Activated naive CD8-positive, alpha-beta T cell treated with anti-CD3 and anti-CD28 coated beads, Interleukin-2, amount 50 U/mL, for 24 hours (primary cell): ENCODE results near the gene KLHDC2.
A peak's percentile ranks its signal among the peaks of the same experiment; 100 is the strongest.
"Not testable (repeated sequence)": the region's sequence is repeated elsewhere in the genome, so short reads cannot be mapped to it uniquely, and the experiment has no call there.

ENCODE experiments used
- ATAC-seq: fragments of 150-1000 bp; cut with Tn5 transposase; one replicate; pipeline ENCODE4 v1.10.0; 2021
- DNase-seq: peaks from one replicate; pipeline ENCODE4 v3.0.0; 2021
- H3K27ac Mint-ChIP-seq: one replicate; pipeline ENCODE4 v1.8.0; 2021; ENCODE audit warnings: mild to moderate bottlenecking, mixed read lengths
- H3K27me3 Mint-ChIP-seq: one replicate; pipeline ENCODE4 v1.8.0; 2021; ENCODE audit warnings: mixed read lengths
- H3K36me3 Mint-ChIP-seq: one replicate; pipeline ENCODE4 v1.8.0; 2021; ENCODE audit warnings: low read depth, mixed read lengths
- H3K4me1 Mint-ChIP-seq: one replicate; pipeline ENCODE4 v1.8.0; 2021; ENCODE audit warnings: mixed read lengths
- H3K4me3 Mint-ChIP-seq: one replicate; pipeline ENCODE4 v1.8.0; 2021; ENCODE audit warnings: mild to moderate bottlenecking, moderate library complexity, mixed read lengths
- H3K9me3 Mint-ChIP-seq: one replicate; pipeline ENCODE4 v1.8.0; 2021; ENCODE audit warnings: mixed read lengths

Gene KLHDC2

DNA sequence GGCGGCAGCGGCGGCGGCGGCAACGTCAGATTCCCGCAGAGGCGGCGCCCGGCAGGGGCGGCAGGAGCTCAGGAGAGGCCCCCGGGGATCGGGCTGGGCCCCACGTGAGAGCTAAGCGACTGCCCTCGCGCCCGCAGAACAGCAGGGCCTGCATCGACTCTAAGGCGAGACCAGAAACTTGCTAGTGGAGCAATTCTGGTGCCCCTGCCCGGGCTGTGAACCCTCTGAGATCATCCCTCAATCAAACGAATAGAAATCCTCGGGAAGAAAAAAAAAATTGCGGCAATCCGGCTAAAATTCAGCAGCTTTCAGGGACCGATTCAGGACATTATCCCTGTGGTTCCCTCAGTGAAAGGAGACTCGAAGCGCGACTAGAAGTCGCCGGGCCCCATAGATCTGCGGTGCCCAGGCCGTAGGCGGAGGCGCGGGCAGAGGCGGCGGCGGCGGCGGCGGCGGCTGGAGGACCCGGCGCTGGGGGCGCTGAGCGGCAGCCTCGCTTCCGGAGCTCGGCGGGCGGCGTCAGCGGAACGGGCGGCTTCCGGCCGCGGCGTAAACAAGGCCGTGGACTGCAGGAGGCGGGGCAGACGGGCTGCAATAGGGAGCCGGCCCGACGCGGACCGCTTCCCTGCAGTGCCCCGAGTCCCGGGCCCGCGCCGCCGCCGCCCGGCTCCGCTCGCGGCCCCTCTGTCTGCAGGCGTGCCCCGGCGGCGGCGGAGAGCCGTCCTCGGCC is at the start of gene KLHDC2:
KLHDC2 (plus strand) TSS at position 583 of the 730 bp plus-strand sequence. CDS start 316 bp downstream, outside the sequence.
- peak within 1 kb of the TSS; percentile 98 for H3K27ac Mint-ChIP-seq
- no peaks in the 10 kb centered on the region for H3K27me3 Mint-ChIP-seq
- peak within 1 kb of the TSS; percentile 93 for H3K4me3 Mint-ChIP-seq
- ATAC-seq: peak; percentile 84
- no peaks in the 10 kb centered on the region for H3K9me3 Mint-ChIP-seq
- peaks cover 32% of the 10 kb centered on the region for H3K4me1 Mint-ChIP-seq
- peak; percentile 92 for DNase-seq
- no peaks in the 10 kb centered on the region for H3K36me3 Mint-ChIP-seq

- H3K36me3 Mint-ChIP-seq: peaks cover 16% of the 10 kb centered on the region
- H3K27me3 Mint-ChIP-seq: no peaks in the 10 kb centered on the region
- no peaks in the 10 kb centered on the region for H3K9me3 Mint-ChIP-seq
- no peaks in the 10 kb centered on the region for H3K4me1 Mint-ChIP-seq
- no peak for DNase-seq
- H3K4me3 Mint-ChIP-seq: no peak overlapping the region
- ATAC-seq: no peak
- H3K27ac Mint-ChIP-seq: no peak overlapping the region
These were observed 47.2 kb upstream of the KLHDC2 start for GRCh38 chr14:49720744-49721143.

DNA sequence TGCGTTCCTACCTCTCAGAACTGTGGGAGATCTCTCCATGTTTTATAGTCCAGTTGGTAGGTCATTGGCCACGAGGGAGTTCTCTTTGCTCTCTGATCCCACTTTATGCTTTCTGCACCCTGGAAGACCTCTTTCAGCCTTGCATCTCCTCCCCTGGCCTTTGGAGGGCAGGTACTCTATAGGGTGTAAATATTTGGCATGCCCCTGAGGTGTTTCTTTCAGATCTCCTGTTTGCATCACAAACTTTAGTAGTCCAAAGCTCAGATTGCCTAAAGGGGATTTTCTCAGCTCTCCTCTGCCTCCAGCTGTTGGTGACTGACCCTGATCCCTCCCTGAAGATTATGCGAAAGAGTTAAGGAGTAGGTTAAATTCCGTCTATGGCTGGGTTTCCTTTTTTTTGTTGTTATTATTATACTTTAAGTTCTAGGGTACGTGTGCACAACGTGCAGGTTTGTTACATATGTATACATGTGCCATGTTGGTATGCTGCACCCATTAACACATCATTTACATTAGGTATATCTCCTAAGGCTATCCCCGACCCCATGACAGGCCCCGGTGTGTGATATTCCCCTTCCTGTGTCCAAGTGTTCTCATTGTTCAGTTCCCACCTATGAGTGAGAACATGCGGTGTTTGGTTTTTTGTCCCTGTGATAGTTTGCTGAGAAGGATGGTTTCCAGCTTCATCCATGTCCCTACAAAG is 46.1 kb upstream of the KLHDC2 start:
- not testable (repeated sequence) for H3K4me1 Mint-ChIP-seq, ATAC-seq, H3K27ac Mint-ChIP-seq, H3K4me3 Mint-ChIP-seq, H3K9me3 Mint-ChIP-seq, H3K27me3 Mint-ChIP-seq, DNase-seq
- peaks cover 14% of the 10 kb centered on the region for H3K36me3 Mint-ChIP-seq

DNA sequence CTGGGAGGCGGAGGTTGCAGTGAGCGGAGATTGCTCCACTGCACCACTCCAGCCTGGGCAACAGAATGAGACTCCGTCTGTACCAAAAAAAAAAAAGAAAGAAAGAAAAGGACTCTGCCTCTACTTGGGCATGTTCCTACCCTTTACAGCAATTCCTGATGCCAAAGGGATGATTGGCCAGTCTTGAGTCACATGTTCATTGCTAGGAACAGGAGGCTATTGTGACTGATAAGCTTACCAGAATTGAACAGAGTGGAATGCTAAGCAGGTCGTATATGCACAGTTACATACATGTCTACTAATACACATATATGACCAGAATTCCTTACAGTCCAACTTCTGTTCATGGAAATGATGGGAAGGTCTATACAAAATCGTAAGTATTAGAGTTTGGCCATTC is 40.8 kb upstream of the KLHDC2 start:
- H3K27ac Mint-ChIP-seq: no peak overlapping the region
- H3K4me3 Mint-ChIP-seq: no peak overlapping the region
- no peaks in the 10 kb centered on the region for H3K9me3 Mint-ChIP-seq
- ATAC-seq (no peak), DNase-seq (no peak)
- no peaks in the 10 kb centered on the region for H3K36me3 Mint-ChIP-seq
- no peaks in the 10 kb centered on the region for H3K4me1 Mint-ChIP-seq
- H3K27me3 Mint-ChIP-seq: no peaks in the 10 kb centered on the region

DNA sequence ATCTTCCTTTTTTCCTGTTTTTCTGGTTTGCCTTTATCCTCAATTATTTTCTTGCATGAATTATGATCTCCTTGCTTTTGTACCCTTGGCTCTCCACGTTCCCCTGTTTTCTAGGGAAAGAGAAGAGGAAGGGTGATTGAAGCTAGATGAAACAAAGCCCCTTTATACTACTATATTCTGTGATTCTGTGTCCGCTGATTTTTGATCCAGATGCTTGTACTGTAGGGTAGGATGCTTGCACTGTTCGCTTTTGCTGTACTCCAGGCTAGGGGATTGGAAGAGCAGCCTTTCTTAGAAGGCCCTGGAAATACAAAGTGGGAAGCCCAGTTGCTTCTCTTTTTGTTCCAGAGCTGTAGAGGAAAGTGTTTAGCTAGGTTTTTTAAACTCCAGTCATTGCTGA is 35.1 kb upstream of the KLHDC2 start:
- Mint-ChIP-seq H3K4me3 (no peak overlapping the region), H3K27me3 (no peaks in the 10 kb centered on the region), H3K27ac (no peak overlapping the region), H3K36me3 (no peaks in the 10 kb centered on the region), H3K9me3 (no peaks in the 10 kb centered on the region), H3K4me1 (no peaks in the 10 kb centered on the region)
- DNase-seq (no peak), ATAC-seq (no peak)

- Mint-ChIP-seq H3K36me3 (no peaks in the 10 kb centered on the region), H3K4me3 (no peak overlapping the region), H3K27ac (no peak overlapping the region), H3K9me3 (no peaks in the 10 kb centered on the region), H3K27me3 (no peaks in the 10 kb centered on the region), H3K4me1 (no peaks in the 10 kb centered on the region)
- no peak for ATAC-seq
- no peak for DNase-seq
These were observed 34.1 kb upstream of the KLHDC2 start for GRCh38 chr14:49733836-49734235.

DNA sequence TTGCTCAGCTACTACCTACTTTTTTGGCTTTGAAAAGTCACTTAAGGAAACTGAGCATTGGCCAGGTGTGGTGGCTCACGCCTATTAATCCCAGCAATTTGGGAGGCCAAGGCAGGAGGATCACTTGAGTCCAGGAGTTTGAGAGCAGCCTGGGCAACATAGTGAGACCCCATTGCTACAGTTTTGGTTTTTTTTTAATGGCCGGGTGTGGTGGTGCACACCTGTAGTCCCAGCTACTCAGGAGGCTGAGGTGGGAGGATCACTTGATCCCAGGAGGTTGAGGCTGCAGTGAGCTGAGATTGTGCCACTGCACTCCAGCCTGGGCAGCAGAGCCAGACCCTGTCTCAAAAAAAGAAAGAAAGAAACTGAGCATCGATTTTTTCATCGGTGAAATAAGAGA is 32.3 kb upstream of the KLHDC2 start:
- H3K27me3 Mint-ChIP-seq, ATAC-seq, H3K27ac Mint-ChIP-seq, H3K4me1 Mint-ChIP-seq, H3K4me3 Mint-ChIP-seq, H3K9me3 Mint-ChIP-seq, DNase-seq, H3K36me3 Mint-ChIP-seq: not testable (repeated sequence)

- H3K27ac Mint-ChIP-seq: no peak overlapping the region
- ATAC-seq (no peak), DNase-seq (no peak)
- no peaks in the 10 kb centered on the region for H3K9me3 Mint-ChIP-seq
- peaks cover 6% of the 10 kb centered on the region for H3K36me3 Mint-ChIP-seq
- no peaks in the 10 kb centered on the region for H3K27me3 Mint-ChIP-seq
- no peaks in the 10 kb centered on the region for H3K4me1 Mint-ChIP-seq
- no peak overlapping the region for H3K4me3 Mint-ChIP-seq
These were observed 22.8 kb upstream of the KLHDC2 start for GRCh38 chr14:49745191-49745590.

- ATAC-seq: peak; percentile 20
- H3K4me3 Mint-ChIP-seq, DNase-seq, H3K36me3 Mint-ChIP-seq, H3K9me3 Mint-ChIP-seq, H3K4me1 Mint-ChIP-seq, H3K27me3 Mint-ChIP-seq, H3K27ac Mint-ChIP-seq: not testable (repeated sequence)
These were observed 21.5 kb upstream of the KLHDC2 start for GRCh38 chr14:49746476-49746875.

DNA sequence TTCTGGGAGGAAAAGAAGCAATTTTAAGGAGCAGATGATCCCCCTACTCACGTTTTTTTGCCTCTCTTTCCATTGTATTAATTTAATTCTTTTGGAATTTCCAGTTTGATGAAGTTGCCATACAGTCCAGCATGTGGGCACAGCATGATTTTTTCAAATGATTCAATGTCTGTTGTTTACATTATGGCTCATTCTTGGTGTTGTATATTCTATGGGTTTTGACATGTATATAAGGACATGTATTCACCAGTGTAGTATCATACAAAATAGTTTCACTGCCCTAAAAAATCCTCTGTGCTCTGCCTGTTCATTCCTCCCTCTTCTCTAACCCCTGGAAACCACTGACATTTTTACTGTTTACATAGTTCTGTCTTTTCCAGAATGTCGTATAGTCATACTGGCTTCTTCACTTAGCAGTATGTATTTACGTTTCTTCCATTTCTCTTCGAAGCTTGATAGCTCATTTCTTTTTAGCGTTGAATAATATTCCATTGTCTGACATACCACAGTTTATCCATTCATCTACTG is 13.3 kb upstream of the KLHDC2 start:
- no peak overlapping the region for H3K4me3 Mint-ChIP-seq
- ATAC-seq (no peak), DNase-seq (no peak)
- H3K4me1 Mint-ChIP-seq: no peaks in the 10 kb centered on the region
- H3K27ac Mint-ChIP-seq: no peak overlapping the region
- H3K36me3 Mint-ChIP-seq: peaks cover 7% of the 10 kb centered on the region
- H3K27me3 Mint-ChIP-seq: no peaks in the 10 kb centered on the region
- H3K9me3 Mint-ChIP-seq: no peaks in the 10 kb centered on the region

DNA sequence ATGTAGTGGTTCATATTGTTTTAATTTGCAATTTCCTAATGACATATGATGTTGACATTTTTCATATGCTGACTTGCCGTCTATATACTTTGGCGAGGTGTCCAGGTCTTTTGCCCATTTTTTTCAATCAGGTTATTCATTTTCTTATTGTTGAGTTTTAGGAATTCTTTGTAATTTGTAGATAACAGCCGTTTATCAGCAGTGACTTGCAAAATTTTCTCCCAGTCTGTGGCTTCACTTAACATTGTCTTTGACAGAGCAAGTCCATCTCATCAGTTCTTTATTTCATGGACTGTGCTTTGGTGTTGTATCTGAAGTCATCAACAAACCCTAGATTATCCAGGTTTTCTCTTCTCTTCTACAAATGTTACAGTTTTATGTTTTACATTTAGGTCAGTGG is 12.6 kb upstream of the KLHDC2 start:
- no peak for DNase-seq
- Mint-ChIP-seq H3K4me1 (no peaks in the 10 kb centered on the region), H3K4me3 (no peak overlapping the region), H3K36me3 (peaks cover 4% of the 10 kb centered on the region), H3K9me3 (no peaks in the 10 kb centered on the region), H3K27me3 (no peaks in the 10 kb centered on the region), H3K27ac (no peak overlapping the region)
- ATAC-seq: no peak

- no peaks in the 10 kb centered on the region for H3K9me3 Mint-ChIP-seq
- ATAC-seq: no peak
- no peaks in the 10 kb centered on the region for H3K27me3 Mint-ChIP-seq
- no peak overlapping the region for H3K4me3 Mint-ChIP-seq
- H3K4me1 Mint-ChIP-seq: peaks cover 6% of the 10 kb centered on the region
- no peaks in the 10 kb centered on the region for H3K36me3 Mint-ChIP-seq
- DNase-seq: no peak
- no peak overlapping the region for H3K27ac Mint-ChIP-seq
These were observed 6.0 kb upstream of the KLHDC2 start for GRCh38 chr14:49761839-49762551.

DNA sequence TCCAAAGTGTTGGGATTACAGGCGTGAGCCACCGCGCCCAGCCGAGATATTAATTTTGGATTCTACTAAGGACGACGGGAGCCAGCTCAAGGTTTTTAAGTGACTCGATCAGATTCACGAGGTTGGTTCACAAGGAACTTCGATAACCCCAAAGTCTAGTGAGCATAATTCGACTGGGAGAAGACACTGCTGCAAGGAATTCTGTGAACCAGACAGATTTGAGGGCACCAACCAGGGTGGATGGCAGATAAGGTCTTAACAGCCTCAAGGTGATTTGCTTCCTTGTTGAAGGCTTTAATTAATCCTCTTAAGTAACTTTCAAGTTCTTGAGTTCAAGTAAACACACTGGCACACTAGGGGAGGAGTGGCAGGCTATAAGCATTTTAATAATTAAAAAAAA is 1.1 kb upstream of the KLHDC2 start:
- Mint-ChIP-seq H3K36me3 (no peaks in the 10 kb centered on the region), H3K4me3 (peak overlapping the region; percentile 87), H3K9me3 (no peaks in the 10 kb centered on the region), H3K4me1 (peaks cover 32% of the 10 kb centered on the region), H3K27ac (peak overlapping the region; percentile 98), H3K27me3 (no peaks in the 10 kb centered on the region)
- ATAC-seq (no peak), DNase-seq (no peak)

GRCh38 chr14:49767270-49767570 is 733 bp upstream of the KLHDC2 start:
- H3K27me3 Mint-ChIP-seq: no peaks in the 10 kb centered on the region
- no peak for ATAC-seq
- H3K27ac Mint-ChIP-seq: peak overlapping the region; percentile 98
- H3K36me3 Mint-ChIP-seq: no peaks in the 10 kb centered on the region
- H3K4me1 Mint-ChIP-seq: peaks cover 32% of the 10 kb centered on the region
- peak overlapping the region; percentile 87 for H3K4me3 Mint-ChIP-seq
- no peaks in the 10 kb centered on the region for H3K9me3 Mint-ChIP-seq
- no peak for DNase-seq
